Stomach (tissue), 9 donors: ENCODE results near the gene FAM131B. TPM values are rescaled to one million over a fixed set of nuclear protein-coding genes. Genes with fewer than 3 reads are reported as not detected.

ENCODE experiments used
- DNase-seq, 2 donors: peaks; one replicate each; pipeline versions ENCODE4 v3.0.0 to v3.0.0-alpha.2; 2013 to 2019
- H3K27ac ChIP-seq, 5 donors: fragments of 200-600 bp in 4 of 5; sonication (generic) in 4 of 5; one replicate each; pipeline ENCODE4 v1.5.1; 2013 to 2019; ENCODE audit warnings: mild to moderate bottlenecking in 1 of 5, moderate library complexity in 1 of 5
- H3K27me3 ChIP-seq, 3 donors: fragments of 200-600 bp; sonication (generic); one replicate each; pipeline ENCODE4 v1.5.1; 2017 to 2019; ENCODE audit warnings: mixed run types in 1 of 3
- H3K36me3 ChIP-seq, 4 donors: fragments of 200-600 bp; sonication (generic); 1 replicate in 3 of 4; 2 replicates in 1 of 4; pipeline ENCODE4 v1.5.1; 2016 to 2019
- H3K4me1 ChIP-seq, 4 donors: fragments of 200-600 bp; sonication (generic); one replicate each; pipeline ENCODE4 v1.5.1; 2016 to 2019
- H3K4me3 ChIP-seq, 4 donors: fragments of 200-600 bp; sonication (generic) in 3 of 4; one replicate each; pipeline ENCODE4 v1.5.1; 2016 to 2019; ENCODE audit warnings: mild to moderate bottlenecking in 1 of 4
- H3K9me3 ChIP-seq, 4 donors: fragments of 200-600 bp; sonication (generic); one replicate each; pipeline ENCODE4 v1.5.1; 2016 to 2019
- CTCF ChIP-seq, 7 experiments: fragments of 450-650 bp in 4 of 7; fragments of 200-600 bp in 3 of 7; sonication (generic) in 3 of 7; IDR thresholded peaks; one replicate each; pipeline ENCODE4 v1.5.1; 2016 to 2019; ENCODE audit warnings: antibody characterized with exemption in 7 of 7, control low read depth in 2 of 7, mild to moderate bottlenecking in 1 of 7
- EP300 ChIP-seq: sonication (generic); formaldehyde crosslinking; IDR thresholded peaks from one replicate; pipeline ENCODE4 v1.6.1; 2017; ENCODE audit warnings: antibody characterized with exemption
- POLR2A ChIP-seq, 4 donors: fragments of 450-650 bp; IDR thresholded peaks; one replicate each; pipeline ENCODE4 v1.6.1; 2016; ENCODE audit warnings: antibody characterized with exemption in 4 of 4, control low read depth in 2 of 4, mild to moderate bottlenecking in 1 of 4, moderate library complexity in 1 of 4
- POLR2AphosphoS5 ChIP-seq, 3 donors: sonication (generic); formaldehyde crosslinking; IDR thresholded peaks; one replicate each; pipeline ENCODE4 v1.6.1; 2016; ENCODE audit warnings: antibody characterized with exemption in 3 of 3
- WGBS, 5 donors: extraction: QIAGEN DNeasy Blood & Tissue Kit in 3 of 5; methylation state at CpG; one replicate each; pipeline versions ENCODE4 v1.1.5 to v1.1.7; 2013 to 2018; 5-methylcytosine and 5-hydroxymethylcytosine counted together
- intact Hi-C: fragments of 100-400 bp; cut with DNase I; formaldehyde crosslinking; loops from one replicate; pipeline ENCODE4 v1.15.1; 2023; ENCODE audit warnings: low total_unique reads
- polyA plus RNA-seq, 3 donors: library from polyadenylated mRNA; stranded (reverse); fragments of 200-250 nt; gene quantifications; one replicate each; pipeline ENCODE4 v1.2.3, GENCODE V29; 2013
- total RNA-seq, 5 donors: library from RNA; depleted of rRNA; stranded (reverse); fragments of >200 nt; gene quantifications; one replicate each; pipeline versions ENCODE4 v1.1.0 to v1.2.3, GENCODE V29; 2014 to 2016
- donor health status: healthy with polysubstance abuse.
- donor health status: Bipolar disorder and iron deficiency.
- donor health status: healthy.

The FAM131B gene
- total and polyA plus RNA-seq, 8 donors, result 0.29 to 14.0 (median 0.46) TPM; not detected in 1

GRCh38 chr7:143356414-143357050 is 6.0 kb downstream of the FAM131B start:
- no peak for DNase-seq
- Histone ChIP-seq H3K27me3 (peaks cover 2 to 53% (median 12%) of the 10 kb centered on the region in 3 donors), H3K9me3 (no peaks in the 10 kb centered on the region), H3K36me3 (no peaks in the 10 kb centered on the region), H3K27ac (no peak overlapping the region), H3K4me3 (no peak overlapping the region), H3K4me1 (peaks cover 5% of the 10 kb centered on the region in 4 donors)
- WGBS, 5 donors, result 93 to 96% (median 95%) methylated on average over 13 of the region's 13 CpGs
- TF ChIP-seq POLR2AphosphoS5 (IDR thresholded peaks at IDR 0.05) (no peak), EP300 (no peak), CTCF (IDR thresholded peaks at IDR 0.05) (no peak), POLR2A (IDR thresholded peaks at IDR 0.05) (no peak)
- intact Hi-C loops, result no loop called here

GRCh38 chr7:143355450-143356385 is 6.8 kb downstream of the FAM131B start:
- intact Hi-C loops, result no loop called here
- DNase-seq, result no peak
- Histone ChIP-seq H3K27ac (no peak overlapping the region), H3K9me3 (no peaks in the 10 kb centered on the region), H3K36me3 (no peaks in the 10 kb centered on the region), H3K4me1 (no peaks in the 10 kb centered on the region), H3K27me3 (peaks cover 0 to 53% (median 4%) of the 10 kb centered on the region in 3 donors), H3K4me3 (no peak overlapping the region)
- WGBS, 5 donors, result 85 to 91% (median 89%) methylated on average over 16 of the region's 16 CpGs
- TF ChIP-seq POLR2AphosphoS5 (IDR thresholded peaks at IDR 0.05), result no peak
- no peak for TF ChIP-seq EP300
- TF ChIP-seq CTCF (IDR thresholded peaks at IDR 0.05), result no peak
- TF ChIP-seq POLR2A (IDR thresholded peaks at IDR 0.05), result no peak

- peaks cover 0 to 50% (median 4%) of the 10 kb centered on the region in 3 donors for H3K27me3 ChIP-seq
- intact Hi-C loops, result no loop called here
- no peaks in the 10 kb centered on the region for H3K9me3 ChIP-seq
- 67 to 80% (median 70%) methylated on average over 7 to 8 of the region's 8 CpGs for WGBS, 5 donors
- H3K4me1 ChIP-seq, result no peaks in the 10 kb centered on the region
- H3K27ac ChIP-seq, result no peak overlapping the region
- no peak for TF ChIP-seq CTCF (IDR thresholded peaks at IDR 0.05)
- TF ChIP-seq EP300, result no peak
- no peak for TF ChIP-seq POLR2A (IDR thresholded peaks at IDR 0.05)
- TF ChIP-seq POLR2AphosphoS5 (IDR thresholded peaks at IDR 0.05), result no peak
- DNase-seq, result no peak
- no peak overlapping the region for H3K4me3 ChIP-seq
- no peaks in the 10 kb centered on the region for H3K36me3 ChIP-seq
Measured at GRCh38 chr7:143354965-143355364, 7.5 kb downstream of the FAM131B start.

- DNase-seq, result no peak
- H3K9me3 ChIP-seq, result no peaks in the 10 kb centered on the region
- TF ChIP-seq EP300, result no peak
- no peak for TF ChIP-seq CTCF (IDR thresholded peaks at IDR 0.05)
- TF ChIP-seq POLR2A (IDR thresholded peaks at IDR 0.05), result no peak
- no peak for TF ChIP-seq POLR2AphosphoS5 (IDR thresholded peaks at IDR 0.05)
- 87 to 94% (median 90%) methylated on average over 8 of the region's 8 CpGs for WGBS, 5 donors
- no peak overlapping the region for H3K27ac ChIP-seq
- peaks cover 0 to 44% (median under 1%) of the 10 kb centered on the region in 3 donors for H3K27me3 ChIP-seq
- no peak overlapping the region for H3K4me3 ChIP-seq
- H3K36me3 ChIP-seq, result no peaks in the 10 kb centered on the region
- no peaks in the 10 kb centered on the region for H3K4me1 ChIP-seq
- intact Hi-C loops, result no loop called here
Measured at GRCh38 chr7:143354376-143354775, 8.1 kb downstream of the FAM131B start.
